GM10248 (cell line): ENCODE data around the gene DMRTA1.
"Not testable (repeated sequence)": the region's sequence is repeated elsewhere in the genome, so short reads cannot be mapped to it uniquely, and the experiment has no call there.

Experiments
- CTCF ChIA-PET: fragments of 300-600 bp; sonication (Branson Sonifier 250); formaldehyde crosslinking; extraction: SDS; loops from one replicate; lab custom pipeline; 2021; ENCODE audit warnings: antibody characterized with exemption; lab: Yijun Ruan, JAX
- POLR2A ChIA-PET: fragments of 350-650 bp; sonication (Branson Sonifier 250); formaldehyde crosslinking; extraction: SDS; loops from one replicate; lab custom pipeline; 2020; ENCODE audit warnings: antibody characterized with exemption; lab: Yijun Ruan, JAX
- DNase-seq: peaks from one replicate; pipeline ENCODE4 v3.0.0; 2012; ENCODE audit errors: extremely low spot score
- TF ChIP-seq, protein P1 (sequence below): IDR thresholded peaks from 2 replicates; pipeline ENCODE4 v1.5.1; 2012; ENCODE audit warnings: mild to moderate bottlenecking, low read depth; ENCODE audit errors: extremely low read depth, missing control alignments, control extremely low read depth

DMRTA1 gene

GRCh38 chr9:22455181-22455580 lies 8.6 kb downstream of the DMRTA1 start:
- CTCF ChIA-PET, result interaction anchor here (1.0 to 3.1 kb wide), 6 partner anchors 12 to 643 kb away, joined by 3 to 17 read pairs (median 4); no protein-coding TSS in a partner anchor
- POLR2A ChIA-PET, result no interaction called here
- no peak for DNase-seq
- TF ChIP-seq, protein P1, sequence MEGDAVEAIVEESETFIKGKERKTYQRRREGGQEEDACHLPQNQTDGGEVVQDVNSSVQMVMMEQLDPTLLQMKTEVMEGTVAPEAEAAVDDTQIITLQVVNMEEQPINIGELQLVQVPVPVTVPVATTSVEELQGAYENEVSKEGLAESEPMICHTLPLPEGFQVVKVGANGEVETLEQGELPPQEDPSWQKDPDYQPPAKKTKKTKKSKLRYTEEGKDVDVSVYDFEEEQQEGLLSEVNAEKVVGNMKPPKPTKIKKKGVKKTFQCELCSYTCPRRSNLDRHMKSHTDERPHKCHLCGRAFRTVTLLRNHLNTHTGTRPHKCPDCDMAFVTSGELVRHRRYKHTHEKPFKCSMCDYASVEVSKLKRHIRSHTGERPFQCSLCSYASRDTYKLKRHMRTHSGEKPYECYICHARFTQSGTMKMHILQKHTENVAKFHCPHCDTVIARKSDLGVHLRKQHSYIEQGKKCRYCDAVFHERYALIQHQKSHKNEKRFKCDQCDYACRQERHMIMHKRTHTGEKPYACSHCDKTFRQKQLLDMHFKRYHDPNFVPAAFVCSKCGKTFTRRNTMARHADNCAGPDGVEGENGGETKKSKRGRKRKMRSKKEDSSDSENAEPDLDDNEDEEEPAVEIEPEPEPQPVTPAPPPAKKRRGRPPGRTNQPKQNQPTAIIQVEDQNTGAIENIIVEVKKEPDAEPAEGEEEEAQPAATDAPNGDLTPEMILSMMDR, result no peak

GRCh38 chr9:22457448-22457847 lies 10.8 kb downstream of the DMRTA1 start:
- CTCF ChIA-PET, result interaction anchor here (3.1 kb wide), 1 partner anchor 12 kb away, joined by 12 read pairs; no protein-coding TSS in a partner anchor
- POLR2A ChIA-PET, result no interaction called here
- no peak for DNase-seq
- TF ChIP-seq, protein P1, result no peak

DNA sequence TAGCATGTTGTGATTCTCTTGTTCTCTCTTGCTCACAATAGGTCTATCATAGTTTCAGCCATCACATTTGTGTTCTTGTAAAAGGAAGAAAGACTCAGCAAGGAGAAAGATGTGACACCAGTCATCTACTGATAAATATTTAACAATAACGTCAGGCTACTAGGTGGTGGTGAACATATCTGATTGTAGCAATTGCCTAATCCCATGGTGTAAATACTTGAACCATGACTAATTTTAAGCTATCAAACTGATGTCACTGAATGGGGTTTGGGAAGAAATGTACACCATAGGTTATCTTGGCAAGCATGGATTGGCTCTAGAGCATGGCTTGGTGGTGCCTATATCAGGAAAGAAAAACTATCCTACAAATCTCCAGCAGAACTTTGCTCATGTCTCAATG lies 16.6 kb downstream of the DMRTA1 start:
- DNase-seq, result no peak
- ChIA-PET CTCF (interaction anchor here (1.0 to 1.3 kb wide), 2 partner anchors 11 to 12 kb away, joined by 3 read pairs; no protein-coding TSS in a partner anchor), POLR2A (no interaction called here)
- TF ChIP-seq, protein P1, result no peak

DNA sequence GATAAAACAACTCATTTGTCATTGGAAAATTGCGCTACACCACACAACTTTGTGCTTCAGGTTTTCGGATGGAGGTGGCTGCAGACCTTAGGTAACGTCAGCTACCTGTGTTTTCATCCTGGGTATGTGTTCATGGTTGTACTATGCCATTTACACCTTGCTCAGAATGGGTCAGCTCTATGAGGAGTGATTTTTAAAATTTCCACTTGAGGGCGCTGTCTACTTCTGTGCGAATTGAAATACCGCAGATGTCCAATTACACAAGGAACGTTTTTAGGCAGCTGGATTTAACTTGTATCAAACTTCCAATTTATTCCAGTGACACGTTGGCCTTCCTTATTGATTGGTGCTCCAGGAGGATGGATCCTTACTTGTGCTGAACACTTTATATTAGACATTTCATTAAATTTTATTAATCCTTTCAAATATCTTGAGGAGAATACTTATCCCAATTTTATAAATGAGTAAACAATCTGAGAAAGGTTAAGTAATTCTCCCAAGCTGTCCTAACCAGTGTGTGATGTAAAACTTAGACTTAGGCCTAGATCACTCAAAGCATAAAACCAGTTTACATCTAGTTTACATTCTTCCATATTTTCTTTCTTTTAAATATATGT lies 23.4 kb downstream of the DMRTA1 start:
- TF ChIP-seq, protein P1, result peak; percentile 66
- CTCF ChIA-PET, result interaction anchor here (0.6 to 1.9 kb wide), 7 partner anchors 9 to 17 kb away, joined by 3 to 12 read pairs (median 7); no protein-coding TSS in a partner anchor
- POLR2A ChIA-PET, result no interaction called here
- no peak for DNase-seq

DNA sequence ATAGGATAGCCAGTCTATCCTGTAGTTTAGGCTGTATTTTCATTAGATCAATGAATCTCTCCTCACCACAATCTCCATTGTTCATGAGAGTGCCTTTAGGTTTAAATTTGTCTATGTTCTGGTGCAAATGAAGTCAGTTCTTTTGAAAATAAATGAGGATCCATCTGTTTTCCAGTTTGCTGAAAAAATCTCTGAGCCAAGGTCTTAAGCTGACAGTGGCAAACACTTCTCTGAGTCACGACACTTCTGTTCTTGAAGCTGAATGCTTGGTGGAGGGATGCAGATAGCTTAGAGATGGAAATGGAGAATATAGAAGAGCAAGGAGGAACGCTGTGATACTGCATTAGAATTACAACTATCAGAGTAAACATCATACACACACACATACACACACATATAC lies 34.9 kb downstream of the DMRTA1 start:
- ChIA-PET CTCF (interaction anchor here (1.5 to 1.6 kb wide), 2 partner anchors 10 to 12 kb away, joined by 5 to 7 read pairs; no protein-coding TSS in a partner anchor), POLR2A (no interaction called here)
- TF ChIP-seq, protein P1, result no peak
- DNase-seq, result no peak

DNA sequence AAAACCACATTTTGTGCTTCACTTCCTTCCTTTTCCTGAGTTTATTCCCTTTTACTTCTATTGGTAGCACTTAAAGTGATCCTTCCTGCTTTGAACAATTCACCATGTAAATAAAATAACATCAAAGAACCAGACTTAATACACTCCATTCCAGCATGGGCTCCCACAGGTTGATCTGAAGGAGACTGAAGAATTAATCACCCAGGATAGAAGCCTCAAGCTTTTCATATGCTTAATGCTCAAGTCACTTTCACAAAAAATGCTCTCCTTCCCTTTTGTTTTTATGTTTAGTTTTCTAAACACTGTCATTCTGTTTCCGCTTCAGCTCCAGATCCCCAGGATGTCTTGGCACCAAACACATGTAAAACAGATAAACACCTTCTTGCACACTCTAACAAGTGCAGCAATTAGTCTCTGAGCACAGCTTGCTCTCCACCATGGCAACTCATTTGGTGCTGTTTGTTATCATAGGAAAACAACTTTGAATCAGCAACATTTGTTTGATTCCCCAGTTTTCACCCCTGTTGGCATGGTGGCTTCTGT lies 37.0 kb downstream of the DMRTA1 start:
- TF ChIP-seq, protein P1, result no peak
- DNase-seq, result no peak
- POLR2A ChIA-PET, result no interaction called here
- CTCF ChIA-PET, result interaction anchor here (1.0 kb wide), 1 partner anchor 12 kb away, joined by 4 read pairs; no protein-coding TSS in a partner anchor

DNA sequence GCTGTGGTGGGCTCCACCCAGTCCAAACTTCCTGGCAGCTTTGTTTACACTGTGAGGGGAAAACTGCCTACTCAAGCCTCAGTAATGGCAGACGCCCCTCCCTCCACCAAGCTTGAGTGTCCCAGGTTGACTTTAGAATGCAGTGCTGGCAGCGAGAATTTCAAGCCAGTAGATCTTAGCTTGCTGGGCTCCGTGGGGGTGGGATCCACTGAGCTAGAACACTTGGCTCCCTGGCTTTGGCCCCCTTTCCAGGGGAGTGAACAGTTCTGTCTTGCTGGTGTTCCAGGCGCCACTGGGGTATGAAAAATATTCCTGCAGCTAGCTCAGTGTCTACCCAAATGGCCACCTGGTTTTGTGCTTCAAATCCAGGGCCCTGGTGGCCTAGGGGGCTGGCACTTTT lies 49.6 kb downstream of the DMRTA1 start:
- DNase-seq, POLR2A ChIA-PET, CTCF ChIA-PET: not testable (repeated sequence)
